Common myeloid progenitor, CD34-positive (primary cell): Measurements from ENCODE around the gene CHPF2.

Experiments used
- CTCF ChIA-PET: fragments of 350-600 bp; sonication (Branson Sonifier 250); formaldehyde crosslinking; loops from one replicate; lab custom pipeline; 2021; ENCODE audit warnings: antibody characterized with exemption; lab: Charles Lee
- POLR2A ChIA-PET: fragments of 350-600 bp; sonication (Branson Sonifier 250); formaldehyde crosslinking; loops from one replicate; lab custom pipeline; 2021; ENCODE audit warnings: antibody characterized with exemption; lab: Charles Lee
- DNase-seq, 3 donors: peaks; one replicate each; pipeline versions ENCODE4 v3.0.0 to v3.0.0-alpha.2; 2013
- H3K27ac ChIP-seq, 2 experiments: 1 replicate in 1 of 2; 2 replicates in 1 of 2; pipeline ENCODE4 v1.7.0; 2013; ENCODE audit warnings: inconsistent platforms in 2 of 2, low read length in 2 of 2, mild to moderate bottlenecking in 2 of 2, low read depth in 1 of 2, moderate library complexity in 1 of 2; ENCODE audit not compliant: severe bottlenecking in 2 of 2, insufficient read depth in 1 of 2, poor library complexity in 1 of 2
- H3K27me3 ChIP-seq, 5 experiments: replicated peaks in 2 of 5; 1 replicate in 3 of 5; 2 replicates in 2 of 5; pipeline versions ENCODE4 v1.6.1 to v1.7.0; 2013; ENCODE audit warnings: low read length in 4 of 5, mild to moderate bottlenecking in 2 of 5, moderate library complexity in 2 of 5, inconsistent platforms in 1 of 5; ENCODE audit not compliant: insufficient read depth in 5 of 5, control insufficient read depth in 4 of 5
- H3K36me3 ChIP-seq, 4 experiments: 1 replicate in 2 of 4; 2 replicates in 2 of 4; pipeline versions ENCODE4 v1.6.1 to v1.7.0; 2013; ENCODE audit warnings: low read length in 3 of 4, control low read depth in 1 of 4, mild to moderate bottlenecking in 1 of 4; ENCODE audit not compliant: control insufficient read depth in 4 of 4, insufficient read depth in 4 of 4
- H3K4me1 ChIP-seq, 4 experiments: 1 replicate in 3 of 4; 2 replicates in 1 of 4; pipeline versions ENCODE4 v1.6.1 to v1.7.1; 2013; ENCODE audit warnings: low read length in 3 of 4, mild to moderate bottlenecking in 3 of 4, control low read depth in 1 of 4, inconsistent platforms in 1 of 4, moderate library complexity in 1 of 4; ENCODE audit not compliant: control insufficient read depth in 4 of 4, insufficient read depth in 4 of 4; ENCODE audit errors: control extremely low read depth in 1 of 4
- H3K4me3 ChIP-seq, 7 experiments: 1 replicate in 4 of 7; 2 replicates in 3 of 7; pipeline versions ENCODE4 v1.5.1 to v1.7.0; 2013; ENCODE audit warnings: mild to moderate bottlenecking in 7 of 7, low read length in 6 of 7, moderate library complexity in 6 of 7, inconsistent platforms in 2 of 7, low read depth in 2 of 7, control low read depth in 1 of 7; ENCODE audit not compliant: insufficient read depth in 4 of 7, control insufficient read depth in 1 of 7; ENCODE audit errors: extremely low read depth in 1 of 7
- H3K9me3 ChIP-seq, 5 experiments: 1 replicate in 4 of 5; 2 replicates in 1 of 5; pipeline versions ENCODE4 v1.6.1 to v1.7.1; 2013; ENCODE audit warnings: low read length in 4 of 5, mild to moderate bottlenecking in 2 of 5, inconsistent platforms in 1 of 5, low read depth in 1 of 5, moderate library complexity in 1 of 5; ENCODE audit not compliant: control insufficient read depth in 4 of 5, insufficient read depth in 2 of 5; ENCODE audit errors: control extremely low read depth in 1 of 5
- WGBS: methylation state at CpG from one replicate; pipeline ENCODE4 v1.1.5; 2013; ENCODE audit not compliant: insufficient coverage; 5-methylcytosine and 5-hydroxymethylcytosine counted together

The CHPF2 gene

GRCh38 chr7:151271699-151272355 is 39.5 kb downstream of the CHPF2 start:
- Histone ChIP-seq H3K9me3 (no peaks in the 10 kb centered on the region), H3K4me1 (peaks cover 1 to 59% (median 44%) of the 10 kb centered on the region in 4 experiments), H3K36me3 (no peaks in the 10 kb centered on the region), H3K27me3 (peaks cover 0 to 3% (median 0%) of the 10 kb centered on the region in 5 experiments), H3K27ac (no peak overlapping the region), H3K4me3 (peak overlapping the region in 1 of 7 experiments; percentile 1)
- DNase-seq = peak; percentile 83 to 94 (median 91)
- 58% methylated on average over 5 of the region's 7 CpGs for WGBS
- CTCF ChIA-PET = interaction anchor here (0.8 to 1.3 kb wide), 3 partner anchors 11 to 30 kb away, joined by 4 to 5 read pairs (median 4); no protein-coding TSS in a partner anchor
- POLR2A ChIA-PET = no interaction called here

DNA sequence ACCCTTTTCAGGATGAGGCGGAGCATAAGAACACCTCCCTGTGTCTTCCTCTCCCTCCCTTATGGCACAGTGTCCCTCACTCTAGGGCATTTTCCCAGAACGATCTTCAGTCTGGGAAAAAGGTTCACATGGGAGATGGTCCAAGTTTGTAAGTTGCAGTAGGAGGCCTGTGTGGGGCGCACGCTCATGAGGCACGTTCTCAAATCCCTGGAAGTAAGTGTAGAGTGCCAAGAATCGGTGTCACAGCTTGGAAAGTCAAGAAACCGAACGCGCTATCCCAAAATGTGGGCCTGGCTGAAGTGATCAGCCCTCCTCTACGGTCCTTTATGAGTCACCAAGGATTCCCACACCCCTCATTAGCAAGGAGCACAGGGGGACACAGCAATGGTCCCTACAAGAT is 40.1 kb downstream of the CHPF2 start:
- H3K9me3 ChIP-seq = no peaks in the 10 kb centered on the region
- ChIA-PET POLR2A (interaction anchor here (1.3 kb wide), 1 partner anchor 25 kb away, joined by 3 read pairs; no protein-coding TSS in a partner anchor), CTCF (interaction anchor here (1.1 to 1.3 kb wide), 3 partner anchors 28 to 33 kb away, joined by 3 to 4 read pairs (median 3); no protein-coding TSS in a partner anchor)
- H3K27ac ChIP-seq = no peak overlapping the region
- peaks cover 1 to 62% (median 46%) of the 10 kb centered on the region in 4 experiments for H3K4me1 ChIP-seq
- peak overlapping the region in 1 of 7 experiments; percentile 21 for H3K4me3 ChIP-seq
- H3K27me3 ChIP-seq = peaks cover 0 to 3% (median 0%) of the 10 kb centered on the region in 5 experiments
- H3K36me3 ChIP-seq = no peaks in the 10 kb centered on the region
- 90% methylated on average over 10 of the region's 10 CpGs for WGBS
- no peak for DNase-seq

DNA sequence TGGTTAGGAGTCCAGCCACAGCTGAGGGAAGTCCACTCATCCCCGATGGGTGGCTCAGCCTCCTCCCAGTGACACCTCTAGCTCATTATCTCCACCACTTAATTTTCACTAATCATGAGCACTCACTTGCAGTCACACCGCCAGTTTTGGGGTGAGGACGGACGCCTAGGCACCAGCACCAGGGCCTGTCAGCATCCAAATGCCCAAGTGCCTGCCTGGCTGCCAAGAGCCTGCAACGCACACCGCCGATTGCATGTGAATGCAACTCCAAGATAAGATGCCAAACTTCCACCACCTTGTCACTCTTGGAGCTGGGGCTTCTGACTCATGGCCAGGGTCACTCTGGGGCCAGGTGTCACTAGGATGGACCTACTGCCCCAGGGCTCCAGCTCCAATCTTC is 40.6 kb downstream of the CHPF2 start:
- CTCF ChIA-PET = interaction anchor here (1.1 to 1.3 kb wide), 2 partner anchors 31 to 32 kb away, joined by 3 read pairs; no protein-coding TSS in a partner anchor

GRCh38 chr7:151273651-151274390 is 41.5 kb downstream of the CHPF2 start:
- WGBS = 47% methylated on average over 6 of the region's 9 CpGs
- H3K36me3 ChIP-seq = no peaks in the 10 kb centered on the region
- POLR2A ChIA-PET = interaction anchor here (1.3 to 1.4 kb wide), 2 partner anchors 12 to 27 kb away, joined by 3 to 4 read pairs; no protein-coding TSS in a partner anchor
- no peak overlapping the region for H3K4me3 ChIP-seq
- no peak overlapping the region for H3K27ac ChIP-seq
- DNase-seq = no peak
- CTCF ChIA-PET = interaction anchor here (0.9 to 2.4 kb wide), 7 partner anchors 21 to 30 kb away, joined by 3 to 7 read pairs (median 3); partner anchors contain the start of gene SMARCD3
- peaks cover 1 to 65% (median 47%) of the 10 kb centered on the region in 4 experiments for H3K4me1 ChIP-seq
- peaks cover 0 to 5% (median 0%) of the 10 kb centered on the region in 5 experiments for H3K27me3 ChIP-seq
- H3K9me3 ChIP-seq = no peaks in the 10 kb centered on the region

More for the DNA sequence above, 40.6 kb downstream of the CHPF2 start:
- peaks cover 0 to 5% (median 0%) of the 10 kb centered on the region in 5 experiments for H3K27me3 ChIP-seq
- H3K9me3 ChIP-seq = no peaks in the 10 kb centered on the region
- no peaks in the 10 kb centered on the region for H3K36me3 ChIP-seq
- WGBS = 78% methylated on average over 7 of the region's 7 CpGs
- POLR2A ChIA-PET = interaction anchor here (1.3 kb wide), 1 partner anchor 26 kb away, joined by 3 read pairs; no protein-coding TSS in a partner anchor
- H3K4me1 ChIP-seq = peaks cover 1 to 65% (median 47%) of the 10 kb centered on the region in 4 experiments
- peak overlapping the region in 1 of 7 experiments; percentile 21 for H3K4me3 ChIP-seq
- H3K27ac ChIP-seq = no peak overlapping the region
- peak in 2 of 3 donors; percentile 38 to 54 for DNase-seq

- H3K27me3 ChIP-seq = peaks cover 0 to 5% (median 0%) of the 10 kb centered on the region in 5 experiments
- peak; percentile 31 to 81 (median 71) for DNase-seq
- no peak overlapping the region for H3K27ac ChIP-seq
- no peak overlapping the region for H3K4me3 ChIP-seq
- WGBS = 29% methylated on average over 6 of the region's 9 CpGs
- CTCF ChIA-PET = interaction anchor here (0.9 to 2.4 kb wide), 6 partner anchors 22 to 30 kb away, joined by 3 to 7 read pairs (median 4); partner anchors contain the start of gene SMARCD3
- peaks cover 1 to 65% (median 47%) of the 10 kb centered on the region in 4 experiments for H3K4me1 ChIP-seq
- H3K36me3 ChIP-seq = no peaks in the 10 kb centered on the region
- H3K9me3 ChIP-seq = no peaks in the 10 kb centered on the region
- POLR2A ChIA-PET = interaction anchor here (0.9 to 1.4 kb wide), 2 partner anchors 13 to 42 kb away, joined by 3 to 4 read pairs; partner anchors contain the start of gene CHPF2
These were observed 42.1 kb downstream of the CHPF2 start for GRCh38 chr7:151274396-151274795.

DNA sequence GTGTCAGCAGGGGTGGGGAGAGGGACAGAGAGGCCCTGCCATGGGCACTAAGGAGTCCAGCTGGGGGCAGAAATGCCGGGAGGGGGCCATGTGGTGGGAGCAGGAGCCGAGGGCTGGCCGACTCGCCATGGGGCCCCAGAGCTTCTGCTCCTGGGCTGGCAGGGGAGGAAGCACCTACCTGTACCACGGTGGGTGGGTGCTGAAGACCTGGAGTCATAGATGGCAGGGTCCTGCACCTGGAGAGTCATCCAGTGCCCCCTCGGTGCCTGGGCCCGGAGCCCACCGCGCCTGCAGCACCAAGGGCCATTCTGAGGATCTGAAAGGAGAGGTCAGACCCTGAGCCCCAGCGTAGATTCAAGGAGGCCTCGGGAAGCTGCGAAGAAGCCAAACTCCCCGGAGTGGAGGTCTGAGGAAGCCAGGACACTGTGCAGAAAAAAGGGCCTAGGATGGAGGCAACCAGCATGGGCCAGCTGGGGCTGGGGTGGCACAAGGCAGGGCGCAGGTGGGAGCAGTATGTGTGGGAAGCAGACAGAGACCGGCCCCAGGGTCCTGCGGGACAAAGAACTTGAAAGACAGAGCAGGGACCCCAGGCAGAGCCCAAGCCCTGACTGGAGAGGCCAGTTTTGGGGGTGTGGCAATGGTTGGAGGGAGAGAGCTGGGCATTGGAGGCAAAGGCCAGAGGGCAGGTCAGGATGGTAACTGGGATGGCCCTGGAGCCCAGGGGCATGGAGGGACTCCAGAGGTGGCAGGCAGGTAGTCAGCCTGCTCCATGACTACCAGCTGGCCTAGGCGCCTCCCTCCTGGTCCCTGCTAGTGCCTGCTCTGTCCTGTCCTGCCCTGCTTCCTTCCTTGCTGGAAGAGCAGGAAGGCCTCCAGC is 42.9 kb downstream of the CHPF2 start:
- Histone ChIP-seq H3K36me3 (no peaks in the 10 kb centered on the region), H3K27me3 (peaks cover 0 to 5% (median 0%) of the 10 kb centered on the region in 5 experiments), H3K27ac (no peak overlapping the region), H3K9me3 (no peaks in the 10 kb centered on the region), H3K4me3 (no peak overlapping the region), H3K4me1 (peaks cover 1 to 65% (median 47%) of the 10 kb centered on the region in 4 experiments)
- CTCF ChIA-PET = interaction anchor here (0.7 to 2.4 kb wide), 8 partner anchors 23 to 31 kb away, joined by 3 to 7 read pairs (median 3); partner anchors contain the start of gene SMARCD3
- WGBS = 96% methylated on average over 13 of the region's 17 CpGs
- POLR2A ChIA-PET = interaction anchor here (0.9 kb wide), 1 partner anchor 43 kb away, joined by 3 read pairs; the partner anchor contains the start of gene CHPF2
- no peak for DNase-seq
